Fibroblast of skin of right quadriceps (primary cell): Measurements from ENCODE around the gene IGF2BP2.

ENCODE experiments used
- DNase-seq: peaks from one replicate; pipeline ENCODE4 v3.0.0-alpha.2; 2013

The IGF2BP2 gene

GRCh38 chr3:185764163-185764979 is 60.5 kb downstream of the IGF2BP2 start:
- peak; percentile 42 for DNase-seq

DNA sequence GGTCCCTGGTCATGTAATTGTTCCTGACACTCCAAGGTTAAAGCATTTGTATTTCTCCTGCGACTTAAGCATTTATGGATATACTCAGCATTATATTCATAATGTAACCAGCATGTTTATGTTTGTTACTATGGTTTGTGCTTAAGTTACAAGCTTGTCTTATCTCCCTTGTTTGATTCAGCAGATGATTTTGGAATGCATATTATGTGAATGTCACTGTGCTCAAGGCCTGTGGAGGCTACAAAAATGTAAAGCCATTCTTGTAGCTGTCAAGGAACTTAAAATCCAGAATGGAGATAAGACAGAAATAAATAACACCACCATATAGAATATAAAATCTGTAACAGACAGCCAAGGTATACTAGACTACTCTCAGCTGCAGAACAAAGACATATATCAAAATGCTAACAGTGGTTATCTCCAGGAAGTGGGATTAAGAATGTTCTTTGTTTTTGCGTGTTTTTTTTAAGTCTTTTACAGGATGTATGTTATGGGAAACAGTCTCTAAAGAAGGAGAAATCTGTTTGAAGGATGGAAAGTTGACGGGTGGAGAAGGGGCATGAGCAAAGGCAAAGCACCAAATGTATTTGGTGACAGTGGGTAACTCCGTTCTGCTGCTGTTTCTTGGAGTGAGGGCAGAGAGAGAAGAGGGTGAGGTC is 61.4 kb downstream of the IGF2BP2 start:
- no peak for DNase-seq

DNA sequence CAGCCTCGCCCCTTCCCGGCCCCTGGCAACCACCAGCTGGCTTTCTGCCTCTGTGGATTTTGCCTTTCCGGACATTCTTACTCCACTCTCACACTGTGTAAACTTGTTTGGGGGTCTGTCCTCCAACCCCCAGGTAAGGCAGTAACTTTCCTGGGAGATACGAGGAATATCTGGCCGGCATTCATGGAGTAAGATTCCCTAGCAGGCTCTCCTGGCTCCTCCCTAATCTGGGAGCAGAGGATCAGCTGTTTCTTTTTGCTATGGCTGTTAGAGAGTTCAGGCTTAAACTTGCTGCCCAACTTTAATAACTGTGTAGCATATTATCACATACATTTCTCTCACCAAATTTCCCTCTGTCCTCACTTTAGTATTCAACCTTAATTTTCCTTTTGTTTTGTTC is 64.3 kb downstream of the IGF2BP2 start:
- DNase-seq, result no peak

DNA sequence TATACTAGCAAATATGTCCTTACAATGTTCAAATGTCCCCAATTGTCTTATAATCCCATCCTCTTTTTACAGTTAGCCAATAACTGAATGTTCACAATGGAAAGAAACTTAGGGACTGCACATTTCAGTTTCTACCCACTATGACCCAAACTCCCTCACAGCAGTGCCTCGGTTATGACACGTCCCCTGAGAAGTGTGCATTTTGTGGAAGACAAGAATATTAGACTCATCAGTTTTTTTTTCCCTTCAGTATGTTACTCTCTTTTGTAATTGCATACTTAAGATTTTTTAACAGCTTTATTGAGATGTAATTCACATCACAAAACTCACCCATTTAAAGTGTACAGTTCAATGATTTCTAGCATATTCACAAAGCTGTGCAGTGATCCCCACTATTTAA is 64.8 kb downstream of the IGF2BP2 start:
- DNase-seq, result peak; percentile 37

- no peak for DNase-seq
These were observed 65.3 kb downstream of the IGF2BP2 start for GRCh38 chr3:185759512-185759911.

DNA sequence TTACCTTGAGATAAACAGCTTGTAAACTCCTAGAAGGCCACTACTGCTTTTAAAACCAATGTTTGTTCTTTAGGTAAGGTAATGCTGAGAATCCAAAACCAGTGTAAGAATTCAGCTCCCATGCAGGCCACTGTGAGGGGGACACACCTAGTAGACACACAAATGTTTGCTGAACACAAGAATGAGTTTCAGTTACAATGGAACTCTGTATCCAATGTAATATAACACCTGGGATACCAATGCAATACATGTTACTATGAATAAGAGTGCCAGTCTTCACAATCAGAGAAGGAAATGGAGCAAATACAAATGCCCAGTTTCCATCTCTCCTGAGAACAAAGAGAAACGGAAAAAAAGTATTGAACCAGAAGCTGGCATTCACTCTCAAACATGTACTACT is 65.9 kb downstream of the IGF2BP2 start:
- no peak for DNase-seq

- DNase-seq, result no peak
These were observed 67.7 kb downstream of the IGF2BP2 start for GRCh38 chr3:185757176-185757575.

GRCh38 chr3:185756477-185756876 is 68.4 kb downstream of the IGF2BP2 start:
- DNase-seq, result no peak

GRCh38 chr3:185754920-185755319 is 69.9 kb downstream of the IGF2BP2 start:
- DNase-seq, result no peak

GRCh38 chr3:185753354-185753753 is 71.5 kb downstream of the IGF2BP2 start:
- DNase-seq, result no peak

GRCh38 chr3:185750702-185751101 is 74.1 kb downstream of the IGF2BP2 start:
- no peak for DNase-seq

DNA sequence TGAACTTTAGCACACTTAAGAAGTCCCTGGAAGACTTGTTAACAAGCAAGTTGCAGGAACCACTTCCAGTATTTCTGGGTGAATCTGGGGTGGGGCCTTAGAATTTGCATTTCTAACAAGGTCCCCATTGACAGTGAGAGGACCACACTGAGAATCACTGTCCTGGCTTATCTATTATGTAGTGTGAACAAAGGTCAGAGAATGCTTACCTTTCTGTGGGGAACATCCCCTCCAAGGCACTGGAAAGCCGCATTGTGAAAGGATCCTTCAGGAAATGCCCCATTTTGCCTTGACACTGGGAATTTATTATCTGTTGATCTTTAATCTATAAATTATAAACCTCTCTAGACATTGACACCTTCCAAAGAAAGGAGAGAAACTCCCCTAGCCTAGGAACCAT is 74.8 kb downstream of the IGF2BP2 start:
- no peak for DNase-seq

GRCh38 chr3:185746470-185746869 is 78.4 kb downstream of the IGF2BP2 start:
- no peak for DNase-seq

GRCh38 chr3:185744997-185745843 is 79.6 kb downstream of the IGF2BP2 start:
- DNase-seq, result peak; percentile 91

DNA sequence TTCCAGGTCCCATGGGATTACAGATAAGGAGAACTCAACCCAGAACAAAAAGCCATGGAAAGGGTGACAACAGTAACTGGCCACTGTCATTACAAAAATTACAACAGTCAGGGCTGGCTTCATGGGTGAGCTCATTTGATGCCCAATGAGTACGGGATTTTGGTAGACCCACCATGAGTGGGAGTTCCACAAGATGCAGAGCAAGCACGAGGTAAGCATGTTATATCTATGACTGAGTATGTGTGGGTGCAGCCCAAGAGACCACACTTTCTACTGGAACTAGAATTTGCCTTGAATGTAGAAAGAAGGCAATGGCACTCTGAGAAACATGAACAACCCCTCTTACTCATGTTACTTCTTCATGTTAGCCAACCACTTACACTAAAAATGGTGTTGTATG is 83.3 kb downstream of the IGF2BP2 start:
- DNase-seq, result no peak

GRCh38 chr3:185740133-185740532 is 84.7 kb downstream of the IGF2BP2 start:
- DNase-seq, result no peak

- DNase-seq, result no peak
These were observed 85.6 kb downstream of the IGF2BP2 start for GRCh38 chr3:185739264-185739701.

DNA sequence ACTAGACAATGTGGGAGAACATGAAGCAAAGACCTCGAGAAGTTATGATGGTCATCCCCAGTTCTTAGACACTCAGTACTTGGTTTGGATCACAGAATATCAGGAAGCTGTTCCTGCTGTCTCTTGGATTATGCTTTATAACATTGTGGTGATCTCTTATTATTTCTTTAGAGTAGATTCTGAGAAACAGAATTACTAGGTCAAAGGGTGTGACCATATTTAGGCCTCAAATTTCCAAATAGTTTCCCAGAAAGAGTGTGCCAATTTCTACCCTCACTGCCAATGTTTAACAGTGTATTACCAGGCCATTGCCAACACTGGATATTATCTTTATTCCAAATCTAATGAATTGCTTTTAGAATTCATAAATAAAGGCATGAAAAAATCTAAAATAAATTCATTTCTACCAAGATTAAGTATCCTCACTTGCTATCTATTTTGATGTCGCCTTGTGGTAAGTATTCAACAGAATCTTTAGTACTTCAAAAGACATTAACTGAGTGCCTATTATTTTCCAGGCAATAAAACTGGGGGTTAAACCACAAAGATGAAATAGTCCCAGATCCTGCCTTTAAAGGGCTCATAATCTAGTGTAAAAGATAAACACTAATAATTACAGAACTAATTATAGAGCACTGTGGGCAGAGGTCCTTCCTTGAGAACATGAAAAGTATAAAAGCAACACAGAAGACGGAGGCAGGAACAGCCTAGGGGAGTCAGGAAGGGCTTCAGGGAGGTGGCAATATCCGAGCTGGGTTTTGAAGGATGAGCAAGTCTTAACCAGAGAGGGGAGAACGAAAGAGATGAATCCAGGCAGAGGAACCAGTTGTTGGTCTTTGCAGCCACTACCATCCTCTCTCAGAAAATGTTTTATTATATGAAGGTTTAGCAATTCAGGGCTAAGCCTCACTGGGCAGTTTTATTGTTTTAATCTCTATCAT is 86.8 kb downstream of the IGF2BP2 start:
- DNase-seq, result no peak

GRCh38 chr3:185737020-185737419 is 87.8 kb downstream of the IGF2BP2 start:
- peak; percentile 87 for DNase-seq

DNA sequence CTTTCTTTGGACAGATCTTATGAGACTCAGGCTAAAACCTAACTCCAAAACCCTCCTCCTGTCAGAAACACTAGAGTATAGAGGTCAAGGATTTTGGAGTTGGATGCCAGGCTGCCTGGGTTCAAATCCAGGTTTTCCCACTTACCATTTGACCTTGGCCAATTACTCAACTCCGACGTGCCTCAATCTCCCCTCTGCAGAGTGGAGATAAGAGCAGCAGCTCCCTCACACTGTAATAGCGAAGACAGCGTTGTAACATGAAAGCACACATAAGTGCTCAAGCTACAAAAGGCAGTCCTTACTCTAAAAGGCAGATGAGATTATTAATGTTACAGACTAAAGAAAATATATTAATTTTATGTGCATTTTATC is 90.1 kb downstream of the IGF2BP2 start:
- DNase-seq, result no peak

GRCh38 chr3:185733980-185734724 is 90.7 kb downstream of the IGF2BP2 start:
- peak; percentile 81 for DNase-seq

DNA sequence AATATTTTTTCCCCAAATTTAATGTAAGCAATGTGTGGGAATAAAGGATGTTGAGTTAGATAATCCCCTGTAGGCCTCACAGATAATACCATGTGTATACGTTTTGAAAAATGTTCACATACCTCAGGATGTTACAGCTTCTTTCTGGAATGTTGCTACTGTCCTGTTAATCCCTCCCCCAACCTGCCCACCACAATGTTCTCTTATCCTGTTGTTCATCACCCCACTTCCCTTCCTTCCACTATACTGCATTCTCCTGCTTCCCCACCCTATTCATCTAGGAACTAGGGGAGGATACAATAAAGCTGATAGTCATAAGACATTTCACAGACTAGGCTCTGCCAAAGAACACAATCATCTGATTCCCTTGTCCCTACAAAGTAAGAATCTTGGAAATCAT is 92.1 kb downstream of the IGF2BP2 start:
- DNase-seq, result peak; percentile 97
